ENCODE results near the gene PHF1.

Gene PHF1

DNA sequence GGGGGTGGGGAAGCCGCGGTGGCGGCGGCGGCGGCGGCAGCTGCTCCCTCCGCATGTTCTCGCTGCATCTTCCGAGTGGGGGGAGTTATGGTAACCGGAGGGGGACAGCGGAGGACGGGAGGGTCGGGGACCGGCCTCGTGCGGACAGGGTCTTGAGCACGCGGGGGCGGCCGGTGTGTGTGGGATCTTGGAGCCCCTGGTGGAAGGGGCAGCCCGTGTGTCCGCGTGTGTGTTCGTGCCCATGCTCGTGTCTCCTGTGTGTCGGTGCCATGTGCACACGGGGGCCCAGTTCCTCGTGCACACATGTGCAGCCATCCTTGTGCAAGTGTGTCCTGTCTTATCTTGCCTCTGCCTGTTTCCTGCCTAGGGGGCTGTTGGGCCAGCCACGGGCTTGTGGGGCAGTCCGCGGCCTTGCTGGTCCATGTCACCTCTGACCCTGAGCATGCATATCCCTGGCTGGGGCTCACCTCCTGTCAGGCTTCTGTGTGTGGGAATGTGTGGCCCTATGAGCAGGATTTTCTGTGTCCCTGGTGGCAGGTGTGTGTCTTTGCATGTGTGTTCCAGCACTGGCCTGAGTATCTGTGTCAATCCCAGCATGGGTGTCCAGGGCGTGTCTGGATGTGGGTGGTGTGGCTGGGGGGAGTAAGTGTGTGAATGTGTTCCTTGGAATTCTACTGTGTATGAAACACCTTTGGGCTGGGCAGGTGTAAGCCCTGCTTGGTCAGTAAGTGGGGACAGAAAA, 17.6 kb downstream of the PHF1 start:
- peaks cover 14% of the 10 kb centered on the region for H3K4me1 ChIP-seq (ENCODE audit: control insufficient read depth, insufficient read depth, low read length)
- H3K9me3 ChIP-seq (ENCODE audit: control insufficient read depth, insufficient read depth, low read depth, low read length) = no peaks in the 10 kb centered on the region
- peak overlapping the region; percentile 49 for H3K4me3 ChIP-seq (ENCODE audit: low read depth, low read length)
- H3K27ac ChIP-seq (ENCODE audit: extremely low read depth, low read depth, low read length) = peak overlapping the region; percentile 19; the same call in 1 of the 2 replicates
- ChIA-PET CTCF (interaction anchor here (0.6 to 1.3 kb wide), 4 partner anchors 10 to 152 kb away, joined by 3 to 4 read pairs (median 3); partner anchors contain the start of gene BAK1), POLR2A (interaction anchor here (0.7 to 1.4 kb wide), 3 partner anchors 18 to 151 kb away, joined by 3 to 8 read pairs (median 4); partner anchors contain the start of genes B3GALT4, PHF1 and ZBTB9)
- no peaks in the 10 kb centered on the region for H3K36me3 ChIP-seq (ENCODE audit: control insufficient read depth in 2 of 2, insufficient read depth in 1 of 2, low read length in 2 of 2)
- peak; percentile 57; the same call in 1 of the 2 replicates for TF ChIP-seq ZNF391 (tag by site-specific recombination; IDR thresholded peaks at IDR 0.05; ENCODE audit: borderline replicate concordance, low read depth)
- TF ChIP-seq, protein P1, sequence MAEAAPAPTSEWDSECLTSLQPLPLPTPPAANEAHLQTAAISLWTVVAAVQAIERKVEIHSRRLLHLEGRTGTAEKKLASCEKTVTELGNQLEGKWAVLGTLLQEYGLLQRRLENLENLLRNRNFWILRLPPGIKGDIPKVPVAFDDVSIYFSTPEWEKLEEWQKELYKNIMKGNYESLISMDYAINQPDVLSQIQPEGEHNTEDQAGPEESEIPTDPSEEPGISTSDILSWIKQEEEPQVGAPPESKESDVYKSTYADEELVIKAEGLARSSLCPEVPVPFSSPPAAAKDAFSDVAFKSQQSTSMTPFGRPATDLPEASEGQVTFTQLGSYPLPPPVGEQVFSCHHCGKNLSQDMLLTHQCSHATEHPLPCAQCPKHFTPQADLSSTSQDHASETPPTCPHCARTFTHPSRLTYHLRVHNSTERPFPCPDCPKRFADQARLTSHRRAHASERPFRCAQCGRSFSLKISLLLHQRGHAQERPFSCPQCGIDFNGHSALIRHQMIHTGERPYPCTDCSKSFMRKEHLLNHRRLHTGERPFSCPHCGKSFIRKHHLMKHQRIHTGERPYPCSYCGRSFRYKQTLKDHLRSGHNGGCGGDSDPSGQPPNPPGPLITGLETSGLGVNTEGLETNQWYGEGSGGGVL (tag by site-specific recombination; IDR thresholded peaks at IDR 0.05) = peak; percentile 85
- TF ChIP-seq ZNF561 (tag by site-specific recombination; IDR thresholded peaks at IDR 0.05; ENCODE audit: borderline replicate concordance) = no peak
- TF ChIP-seq ZNF843 (tag by site-specific recombination; IDR thresholded peaks at IDR 0.05) = no peak
- TF ChIP-seq, protein P2, sequence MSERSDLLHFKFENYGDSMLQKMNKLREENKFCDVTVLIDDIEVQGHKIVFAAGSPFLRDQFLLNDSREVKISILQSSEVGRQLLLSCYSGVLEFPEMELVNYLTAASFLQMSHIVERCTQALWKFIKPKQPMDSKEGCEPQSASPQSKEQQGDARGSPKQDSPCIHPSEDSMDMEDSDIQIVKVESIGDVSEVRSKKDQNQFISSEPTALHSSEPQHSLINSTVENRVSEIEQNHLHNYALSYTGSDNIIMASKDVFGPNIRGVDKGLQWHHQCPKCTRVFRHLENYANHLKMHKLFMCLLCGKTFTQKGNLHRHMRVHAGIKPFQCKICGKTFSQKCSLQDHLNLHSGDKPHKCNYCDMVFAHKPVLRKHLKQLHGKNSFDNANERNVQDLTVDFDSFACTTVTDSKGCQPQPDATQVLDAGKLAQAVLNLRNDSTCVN (tag by site-specific recombination; optimal IDR thresholded peaks at IDR 0.05) = peak; percentile 67
- TF ChIP-seq ZNF791 (tag by site-specific recombination; IDR thresholded peaks at IDR 0.05) = no peak
- TF ChIP-seq, protein P3, sequence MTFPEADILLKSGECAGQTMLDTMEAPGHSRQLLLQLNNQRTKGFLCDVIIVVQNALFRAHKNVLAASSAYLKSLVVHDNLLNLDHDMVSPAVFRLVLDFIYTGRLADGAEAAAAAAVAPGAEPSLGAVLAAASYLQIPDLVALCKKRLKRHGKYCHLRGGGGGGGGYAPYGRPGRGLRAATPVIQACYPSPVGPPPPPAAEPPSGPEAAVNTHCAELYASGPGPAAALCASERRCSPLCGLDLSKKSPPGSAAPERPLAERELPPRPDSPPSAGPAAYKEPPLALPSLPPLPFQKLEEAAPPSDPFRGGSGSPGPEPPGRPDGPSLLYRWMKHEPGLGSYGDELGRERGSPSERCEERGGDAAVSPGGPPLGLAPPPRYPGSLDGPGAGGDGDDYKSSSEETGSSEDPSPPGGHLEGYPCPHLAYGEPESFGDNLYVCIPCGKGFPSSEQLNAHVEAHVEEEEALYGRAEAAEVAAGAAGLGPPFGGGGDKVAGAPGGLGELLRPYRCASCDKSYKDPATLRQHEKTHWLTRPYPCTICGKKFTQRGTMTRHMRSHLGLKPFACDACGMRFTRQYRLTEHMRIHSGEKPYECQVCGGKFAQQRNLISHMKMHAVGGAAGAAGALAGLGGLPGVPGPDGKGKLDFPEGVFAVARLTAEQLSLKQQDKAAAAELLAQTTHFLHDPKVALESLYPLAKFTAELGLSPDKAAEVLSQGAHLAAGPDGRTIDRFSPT (tag by site-specific recombination; IDR thresholded peaks at IDR 0.05) = peak; percentile 51; the same call in 1 of the 2 replicates
- TF ChIP-seq, protein P4, sequence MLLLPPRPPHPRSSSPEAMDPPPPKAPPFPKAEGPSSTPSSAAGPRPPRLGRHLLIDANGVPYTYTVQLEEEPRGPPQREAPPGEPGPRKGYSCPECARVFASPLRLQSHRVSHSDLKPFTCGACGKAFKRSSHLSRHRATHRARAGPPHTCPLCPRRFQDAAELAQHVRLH (tag by site-specific recombination; IDR thresholded peaks at IDR 0.05) = 0 out of 2 replicates have a peak, but pooled peaks have one; percentile 12
- TF ChIP-seq, protein P5, sequence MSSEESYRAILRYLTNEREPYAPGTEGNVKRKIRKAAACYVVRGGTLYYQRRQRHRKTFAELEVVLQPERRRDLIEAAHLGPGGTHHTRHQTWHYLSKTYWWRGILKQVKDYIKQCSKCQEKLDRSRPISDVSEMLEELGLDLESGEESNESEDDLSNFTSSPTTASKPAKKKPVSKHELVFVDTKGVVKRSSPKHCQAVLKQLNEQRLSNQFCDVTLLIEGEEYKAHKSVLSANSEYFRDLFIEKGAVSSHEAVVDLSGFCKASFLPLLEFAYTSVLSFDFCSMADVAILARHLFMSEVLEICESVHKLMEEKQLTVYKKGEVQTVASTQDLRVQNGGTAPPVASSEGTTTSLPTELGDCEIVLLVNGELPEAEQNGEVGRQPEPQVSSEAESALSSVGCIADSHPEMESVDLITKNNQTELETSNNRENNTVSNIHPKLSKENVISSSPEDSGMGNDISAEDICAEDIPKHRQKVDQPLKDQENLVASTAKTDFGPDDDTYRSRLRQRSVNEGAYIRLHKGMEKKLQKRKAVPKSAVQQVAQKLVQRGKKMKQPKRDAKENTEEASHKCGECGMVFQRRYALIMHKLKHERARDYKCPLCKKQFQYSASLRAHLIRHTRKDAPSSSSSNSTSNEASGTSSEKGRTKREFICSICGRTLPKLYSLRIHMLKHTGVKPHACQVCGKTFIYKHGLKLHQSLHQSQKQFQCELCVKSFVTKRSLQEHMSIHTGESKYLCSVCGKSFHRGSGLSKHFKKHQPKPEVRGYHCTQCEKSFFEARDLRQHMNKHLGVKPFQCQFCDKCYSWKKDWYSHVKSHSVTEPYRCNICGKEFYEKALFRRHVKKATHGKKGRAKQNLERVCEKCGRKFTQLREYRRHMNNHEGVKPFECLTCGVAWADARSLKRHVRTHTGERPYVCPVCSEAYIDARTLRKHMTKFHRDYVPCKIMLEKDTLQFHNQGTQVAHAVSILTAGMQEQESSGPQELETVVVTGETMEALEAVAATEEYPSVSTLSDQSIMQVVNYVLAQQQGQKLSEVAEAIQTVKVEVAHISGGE (tag by site-specific recombination; conservative IDR thresholded peaks at IDR 0.05; ENCODE audit: low read depth) = peak; percentile 69; the same call in 1 of the 2 replicates
- no peak for TF ChIP-seq KLF10 (tag by site-specific recombination; IDR thresholded peaks at IDR 0.05)
- TF ChIP-seq ZNF701 (tag by site-specific recombination; IDR thresholded peaks at IDR 0.05) = no peak
- TF ChIP-seq ZNF169 (tag by site-specific recombination; IDR thresholded peaks at IDR 0.05) = no peak
- TF ChIP-seq ZNF585B (tag by site-specific recombination; IDR thresholded peaks at IDR 0.05) = no peak
- TF ChIP-seq, protein P6, sequence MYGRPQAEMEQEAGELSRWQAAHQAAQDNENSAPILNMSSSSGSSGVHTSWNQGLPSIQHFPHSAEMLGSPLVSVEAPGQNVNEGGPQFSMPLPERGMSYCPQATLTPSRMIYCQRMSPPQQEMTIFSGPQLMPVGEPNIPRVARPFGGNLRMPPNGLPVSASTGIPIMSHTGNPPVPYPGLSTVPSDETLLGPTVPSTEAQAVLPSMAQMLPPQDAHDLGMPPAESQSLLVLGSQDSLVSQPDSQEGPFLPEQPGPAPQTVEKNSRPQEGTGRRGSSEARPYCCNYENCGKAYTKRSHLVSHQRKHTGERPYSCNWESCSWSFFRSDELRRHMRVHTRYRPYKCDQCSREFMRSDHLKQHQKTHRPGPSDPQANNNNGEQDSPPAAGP (tag by site-specific recombination; IDR thresholded peaks at IDR 0.05) = peak; percentile 28; the same call in 1 of the 2 replicates
- TF ChIP-seq ZNF335 (tag by site-specific recombination; conservative IDR thresholded peaks at IDR 0.05) = no peak; the same call in 1 of the 2 replicates
- TF ChIP-seq ZNF37A (tag by site-specific recombination; IDR thresholded peaks at IDR 0.05) = no peak
- TF ChIP-seq, protein P7, sequence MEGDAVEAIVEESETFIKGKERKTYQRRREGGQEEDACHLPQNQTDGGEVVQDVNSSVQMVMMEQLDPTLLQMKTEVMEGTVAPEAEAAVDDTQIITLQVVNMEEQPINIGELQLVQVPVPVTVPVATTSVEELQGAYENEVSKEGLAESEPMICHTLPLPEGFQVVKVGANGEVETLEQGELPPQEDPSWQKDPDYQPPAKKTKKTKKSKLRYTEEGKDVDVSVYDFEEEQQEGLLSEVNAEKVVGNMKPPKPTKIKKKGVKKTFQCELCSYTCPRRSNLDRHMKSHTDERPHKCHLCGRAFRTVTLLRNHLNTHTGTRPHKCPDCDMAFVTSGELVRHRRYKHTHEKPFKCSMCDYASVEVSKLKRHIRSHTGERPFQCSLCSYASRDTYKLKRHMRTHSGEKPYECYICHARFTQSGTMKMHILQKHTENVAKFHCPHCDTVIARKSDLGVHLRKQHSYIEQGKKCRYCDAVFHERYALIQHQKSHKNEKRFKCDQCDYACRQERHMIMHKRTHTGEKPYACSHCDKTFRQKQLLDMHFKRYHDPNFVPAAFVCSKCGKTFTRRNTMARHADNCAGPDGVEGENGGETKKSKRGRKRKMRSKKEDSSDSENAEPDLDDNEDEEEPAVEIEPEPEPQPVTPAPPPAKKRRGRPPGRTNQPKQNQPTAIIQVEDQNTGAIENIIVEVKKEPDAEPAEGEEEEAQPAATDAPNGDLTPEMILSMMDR (tag by site-specific recombination; IDR thresholded peaks at IDR 0.05) = peak; percentile 53
- peak; percentile 56 for TF ChIP-seq ZFHX2 (tag by site-specific recombination; conservative IDR thresholded peaks at IDR 0.05)
- no peak for TF ChIP-seq WT1 (tag by site-specific recombination; IDR thresholded peaks at IDR 0.05)
- TF ChIP-seq, protein P8, sequence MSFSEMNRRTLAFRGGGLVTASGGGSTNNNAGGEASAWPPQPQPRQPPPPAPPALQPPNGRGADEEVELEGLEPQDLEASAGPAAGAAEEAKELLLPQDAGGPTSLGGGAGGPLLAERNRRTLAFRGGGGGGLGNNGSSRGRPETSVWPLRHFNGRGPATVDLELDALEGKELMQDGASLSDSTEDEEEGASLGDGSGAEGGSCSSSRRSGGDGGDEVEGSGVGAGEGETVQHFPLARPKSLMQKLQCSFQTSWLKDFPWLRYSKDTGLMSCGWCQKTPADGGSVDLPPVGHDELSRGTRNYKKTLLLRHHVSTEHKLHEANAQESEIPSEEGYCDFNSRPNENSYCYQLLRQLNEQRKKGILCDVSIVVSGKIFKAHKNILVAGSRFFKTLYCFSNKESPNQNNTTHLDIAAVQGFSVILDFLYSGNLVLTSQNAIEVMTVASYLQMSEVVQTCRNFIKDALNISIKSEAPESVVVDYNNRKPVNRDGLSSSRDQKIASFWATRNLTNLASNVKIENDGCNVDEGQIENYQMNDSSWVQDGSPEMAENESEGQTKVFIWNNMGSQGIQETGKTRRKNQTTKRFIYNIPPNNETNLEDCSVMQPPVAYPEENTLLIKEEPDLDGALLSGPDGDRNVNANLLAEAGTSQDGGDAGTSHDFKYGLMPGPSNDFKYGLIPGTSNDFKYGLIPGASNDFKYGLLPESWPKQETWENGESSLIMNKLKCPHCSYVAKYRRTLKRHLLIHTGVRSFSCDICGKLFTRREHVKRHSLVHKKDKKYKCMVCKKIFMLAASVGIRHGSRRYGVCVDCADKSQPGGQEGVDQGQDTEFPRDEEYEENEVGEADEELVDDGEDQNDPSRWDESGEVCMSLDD (tag by site-specific recombination; IDR thresholded peaks at IDR 0.05) = 0 out of 2 replicates have a peak, but pooled peaks have one; percentile 41
- TF ChIP-seq ZNF48 (tag by site-specific recombination; IDR thresholded peaks at IDR 0.05) = no peak
